T-helper 1 cell (primary cell): ENCODE results near the gene GALNT13.

Source experiments
- DNase-seq, 5 donors: peaks; one replicate each; pipeline ENCODE4 v3.0.0-alpha.2; 2012 to 2020

GALNT13 gene

GRCh38 chr2:154132827-154133226 lies 261.1 kb downstream of the GALNT13 start:
- DNase-seq = no peak

GRCh38 chr2:154133823-154134222 lies 262.1 kb downstream of the GALNT13 start:
- DNase-seq = no peak

DNA sequence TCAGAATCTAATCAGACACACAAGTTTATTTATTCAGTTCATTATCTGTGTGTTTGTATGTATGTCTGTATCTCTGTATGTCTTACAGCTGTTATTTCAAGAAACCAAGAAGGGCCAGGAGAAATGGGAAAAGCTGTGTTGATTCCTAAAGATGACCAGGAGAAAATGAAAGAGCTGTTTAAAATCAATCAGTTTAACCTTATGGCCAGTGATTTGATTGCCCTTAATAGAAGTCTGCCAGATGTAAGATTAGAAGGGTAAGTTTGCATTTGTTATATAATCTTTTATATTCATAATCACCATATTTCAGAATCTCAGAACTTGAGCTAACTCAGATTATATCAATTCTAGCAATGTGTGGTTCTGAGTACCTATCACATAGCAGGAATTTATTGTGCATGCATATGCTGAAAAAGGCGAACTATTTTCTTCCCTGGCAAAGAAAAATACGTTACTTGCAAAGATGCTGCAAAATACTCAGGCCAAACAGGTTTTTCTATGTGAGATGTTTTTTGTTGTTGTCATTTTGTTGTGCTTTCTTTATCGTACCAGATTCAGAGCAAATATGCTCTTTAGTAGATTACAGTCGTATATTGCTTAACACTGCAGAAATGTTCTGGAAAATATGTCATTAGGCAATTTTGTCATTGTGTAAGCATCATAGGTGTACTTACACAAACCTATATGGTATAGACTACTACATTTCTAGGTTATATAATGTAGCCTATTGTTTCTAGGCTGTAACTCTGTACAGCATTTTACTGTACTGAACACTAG lies 268.7 kb downstream of the GALNT13 start:
- DNase-seq = no peak

DNA sequence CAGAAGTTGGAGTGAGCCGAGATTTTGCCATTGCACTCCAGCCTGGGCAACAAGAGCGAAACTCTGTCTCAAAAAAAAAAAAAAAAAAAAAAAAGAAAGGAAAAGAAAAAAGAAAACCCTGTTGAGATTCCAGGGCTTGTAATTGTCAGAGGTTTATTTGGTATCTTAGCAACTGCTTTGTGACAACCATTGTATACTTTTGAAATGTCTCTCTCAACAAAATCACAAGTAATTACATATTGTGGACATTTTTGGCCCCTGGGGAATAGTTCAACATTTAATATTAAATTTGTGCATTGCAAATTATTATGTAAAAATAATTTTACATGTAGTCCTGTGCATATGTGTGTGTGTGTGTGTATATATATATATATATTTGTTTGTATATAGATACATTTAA lies 270.8 kb downstream of the GALNT13 start:
- no peak for DNase-seq

DNA sequence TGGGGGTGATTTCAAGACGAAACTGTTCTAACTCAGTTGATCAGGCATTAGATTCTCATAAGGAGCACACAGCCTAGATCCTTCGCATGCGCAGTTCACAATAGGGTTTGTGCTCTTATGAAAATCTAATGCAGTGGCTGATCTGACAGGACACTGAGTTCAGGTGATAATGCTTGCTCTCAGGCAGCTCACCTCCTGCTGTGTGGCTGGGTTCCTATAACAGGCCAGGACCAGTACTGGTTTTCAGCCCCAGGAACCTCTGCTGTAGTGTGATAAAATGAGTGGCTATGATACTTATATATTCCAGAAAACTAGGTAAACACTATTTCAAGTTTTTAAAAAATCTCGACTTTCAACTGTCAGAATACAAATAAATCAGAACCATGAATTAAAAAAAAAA lies 271.4 kb downstream of the GALNT13 start:
- DNase-seq = no peak

GRCh38 chr2:154158101-154158500 lies 286.4 kb downstream of the GALNT13 start:
- no peak for DNase-seq

- no peak for DNase-seq
Observed at GRCh38 chr2:154161286-154161685, 289.6 kb downstream of the GALNT13 start.

DNA sequence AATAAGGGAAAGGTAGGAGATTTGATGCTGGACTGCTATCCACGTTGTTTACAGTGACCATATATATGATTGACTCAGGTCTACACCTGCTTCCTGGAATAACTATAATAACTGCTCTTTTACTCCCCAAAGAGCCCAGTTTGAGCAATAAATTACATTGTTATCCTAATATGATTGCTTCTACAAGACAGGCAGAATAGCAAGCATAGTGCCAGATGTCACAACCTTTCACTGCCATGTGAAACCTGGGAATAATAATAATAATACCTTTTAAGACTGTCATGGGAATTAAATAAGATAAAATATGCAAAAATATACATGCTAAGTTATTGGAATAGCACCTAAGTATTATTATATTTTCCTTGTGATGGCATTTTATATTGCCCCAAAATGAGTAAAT lies 298.7 kb downstream of the GALNT13 start:
- no peak for DNase-seq

- DNase-seq = no peak
Observed at GRCh38 chr2:154173164-154173563, 301.4 kb downstream of the GALNT13 start.

GRCh38 chr2:154173919-154174318 lies 302.2 kb downstream of the GALNT13 start:
- DNase-seq = no peak

- DNase-seq = no peak
Observed at GRCh38 chr2:154182008-154182407, 310.3 kb downstream of the GALNT13 start.

GRCh38 chr2:154187948-154188347 lies 316.2 kb downstream of the GALNT13 start:
- DNase-seq = no peak

- no peak for DNase-seq
Observed at GRCh38 chr2:154189953-154190352, 318.2 kb downstream of the GALNT13 start.

GRCh38 chr2:154193246-154193645 lies 321.5 kb downstream of the GALNT13 start:
- DNase-seq = no peak

DNA sequence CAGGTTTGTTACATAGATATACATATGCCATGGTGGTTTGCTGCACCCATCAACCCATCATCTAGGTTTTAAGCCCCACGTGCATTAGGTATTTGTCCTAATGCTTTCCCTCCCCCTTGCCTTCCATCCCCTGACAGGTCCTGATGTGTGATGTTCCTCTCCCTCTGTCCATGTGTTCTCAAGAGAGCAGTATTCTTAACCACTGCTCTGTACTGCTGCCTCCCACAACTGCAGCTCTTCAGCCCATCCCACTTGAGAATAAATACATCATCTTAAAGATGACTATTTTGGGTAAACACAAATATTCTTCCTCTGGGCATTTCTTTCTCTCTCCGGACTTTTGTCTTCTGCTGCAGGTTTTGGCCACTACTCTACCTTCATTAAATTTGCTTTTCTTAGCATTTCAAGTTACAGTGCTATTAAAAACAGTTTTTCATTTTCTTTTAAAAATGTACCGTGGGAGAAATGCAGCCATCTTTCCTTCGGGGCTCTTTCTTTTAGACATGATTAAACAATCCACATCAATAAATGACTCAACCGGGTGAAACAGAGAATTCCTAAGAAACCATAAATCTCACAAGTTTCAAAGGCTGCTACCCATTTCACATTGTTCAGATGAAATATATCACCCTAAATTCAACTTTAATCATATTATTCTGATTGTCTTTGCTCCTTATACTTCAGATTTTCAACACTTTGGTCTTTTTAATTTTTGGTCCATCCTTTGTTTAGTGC lies 323.4 kb downstream of the GALNT13 start:
- no peak for DNase-seq

DNA sequence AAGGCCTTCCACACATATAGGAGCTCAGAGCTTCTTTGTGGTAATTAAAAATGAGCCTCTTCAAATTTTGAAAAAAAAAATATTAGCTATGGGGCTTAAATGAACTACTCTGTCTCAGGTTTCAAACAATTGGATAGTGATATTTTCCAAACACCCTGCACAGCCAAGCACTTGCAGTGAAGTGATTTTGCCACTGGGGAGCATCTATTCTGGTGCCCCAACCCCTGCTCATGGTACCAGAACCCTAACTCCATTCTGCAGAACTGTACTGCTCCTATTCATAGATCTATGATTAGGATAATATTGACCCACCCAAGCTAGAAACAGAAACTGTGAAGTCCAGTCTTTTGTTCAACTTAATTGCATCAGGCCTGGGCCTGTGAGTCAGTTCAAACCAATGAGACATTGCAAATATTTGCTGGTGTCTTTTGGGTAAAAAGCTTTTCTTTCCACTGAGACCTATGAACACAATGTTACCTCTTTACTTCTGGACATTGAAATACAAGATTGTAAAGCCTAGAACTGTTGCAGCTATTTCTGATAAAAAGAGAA lies 324.0 kb downstream of the GALNT13 start:
- DNase-seq = no peak

- DNase-seq = no peak
Observed at GRCh38 chr2:154198866-154199265, 327.1 kb downstream of the GALNT13 start.

- DNase-seq = no peak
Observed at GRCh38 chr2:154203206-154203605, 331.5 kb downstream of the GALNT13 start.

GRCh38 chr2:154203902-154204301 lies 332.2 kb downstream of the GALNT13 start:
- no peak for DNase-seq

GRCh38 chr2:154207288-154208047 lies 335.7 kb downstream of the GALNT13 start:
- no peak for DNase-seq

DNA sequence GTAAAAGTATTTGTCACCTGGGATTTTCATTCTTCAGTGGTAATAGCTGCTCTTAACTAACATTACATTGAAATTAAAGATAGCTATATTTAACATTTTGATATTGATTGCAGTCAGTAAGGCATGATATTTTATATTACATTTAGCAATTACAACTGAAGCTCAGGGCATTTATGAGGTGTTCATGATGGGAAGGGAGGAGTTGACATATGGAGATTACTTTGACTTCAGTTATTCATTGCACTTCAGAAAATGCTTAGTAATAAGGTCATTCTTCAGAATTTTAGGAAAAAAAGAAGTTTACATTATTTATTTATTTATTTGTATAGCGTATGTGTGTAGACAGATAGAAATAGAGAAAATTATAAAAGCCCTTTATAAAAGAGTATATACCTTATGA lies 352.0 kb downstream of the GALNT13 start:
- no peak for DNase-seq

DNA sequence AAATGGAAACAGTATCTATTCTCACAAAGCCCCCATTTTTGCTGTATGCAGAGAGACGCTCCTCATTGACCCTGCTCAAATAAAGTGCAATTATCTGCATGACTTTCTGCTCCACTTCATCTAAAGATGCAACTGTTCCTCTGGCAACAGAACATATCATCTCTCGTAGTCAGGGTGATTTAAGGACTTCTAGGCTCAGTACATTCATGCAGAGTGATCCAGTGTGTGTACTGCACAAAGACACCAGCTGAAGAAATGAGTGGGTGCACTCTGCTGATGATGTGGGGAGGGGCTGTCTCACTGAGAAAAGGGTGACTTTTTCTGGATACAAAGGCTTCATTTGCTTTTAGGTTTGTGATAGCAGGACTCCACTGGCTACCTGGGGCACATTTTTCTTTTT lies 355.2 kb downstream of the GALNT13 start:
- DNase-seq = no peak

DNA sequence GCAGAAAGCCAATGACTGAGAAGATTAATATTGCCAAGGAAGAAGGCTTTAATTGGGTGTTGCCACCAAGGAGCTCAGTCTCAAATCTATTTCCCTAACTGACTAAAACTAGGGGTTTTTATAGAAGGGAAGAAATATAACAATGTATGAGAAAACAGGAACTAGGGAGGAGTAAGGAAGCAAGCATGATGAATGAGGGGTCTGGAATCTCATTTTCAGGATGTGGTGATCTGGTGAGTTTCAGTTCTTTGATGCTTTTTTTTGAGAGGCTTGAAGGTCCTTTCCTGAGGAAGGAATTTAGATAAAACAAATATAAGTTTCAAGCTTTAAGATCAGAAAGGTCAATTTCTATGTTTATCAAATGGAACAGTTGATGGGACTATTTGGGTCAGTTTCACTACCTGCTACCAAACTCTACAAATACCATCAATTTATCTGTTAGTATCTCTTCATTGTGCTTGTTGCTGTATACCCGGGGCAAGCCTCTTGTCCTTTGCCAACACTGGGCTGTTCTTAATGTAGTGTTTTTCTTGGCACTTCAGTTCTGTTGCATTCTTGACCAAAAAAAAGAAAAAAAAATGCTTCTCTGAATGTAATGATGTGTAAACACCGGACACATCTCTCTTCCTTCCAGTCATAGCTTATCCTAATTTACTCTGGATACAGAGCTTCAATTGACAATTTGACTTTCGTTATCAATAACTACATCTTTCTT lies 357.0 kb downstream of the GALNT13 start:
- DNase-seq = no peak
